GM20431 (cell line): ENCODE measurements around the gene ISG20.

Source experiments
- in situ Hi-C: fragments of 300-500 bp; cut with MseI, MboI; formaldehyde crosslinking; loops from one replicate; pipeline ENCODE4 v1.15.0; 2020; ENCODE audit warnings: low sequenced_read_pairs; ENCODE audit not compliant: unreplicated experiment

The ISG20 gene

DNA sequence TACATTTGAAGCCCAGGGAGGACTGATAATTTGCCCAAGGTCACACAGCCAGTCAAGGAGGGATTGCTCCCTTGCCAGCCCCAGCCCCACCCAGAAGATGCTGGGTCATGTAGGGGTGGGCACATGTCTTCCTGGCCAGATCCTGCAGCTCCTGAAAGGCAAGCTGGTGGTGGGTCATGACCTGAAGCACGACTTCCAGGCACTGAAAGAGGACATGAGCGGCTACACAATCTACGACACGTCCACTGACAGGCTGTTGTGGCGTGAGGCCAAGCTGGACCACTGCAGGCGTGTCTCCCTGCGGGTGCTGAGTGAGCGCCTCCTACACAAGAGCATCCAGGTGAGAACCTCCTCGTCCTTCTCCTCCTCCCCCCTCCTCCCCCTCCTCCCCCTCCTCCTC is 13.2 kb downstream of the ISG20 start:
- in situ Hi-C loops = no loop called here

DNA sequence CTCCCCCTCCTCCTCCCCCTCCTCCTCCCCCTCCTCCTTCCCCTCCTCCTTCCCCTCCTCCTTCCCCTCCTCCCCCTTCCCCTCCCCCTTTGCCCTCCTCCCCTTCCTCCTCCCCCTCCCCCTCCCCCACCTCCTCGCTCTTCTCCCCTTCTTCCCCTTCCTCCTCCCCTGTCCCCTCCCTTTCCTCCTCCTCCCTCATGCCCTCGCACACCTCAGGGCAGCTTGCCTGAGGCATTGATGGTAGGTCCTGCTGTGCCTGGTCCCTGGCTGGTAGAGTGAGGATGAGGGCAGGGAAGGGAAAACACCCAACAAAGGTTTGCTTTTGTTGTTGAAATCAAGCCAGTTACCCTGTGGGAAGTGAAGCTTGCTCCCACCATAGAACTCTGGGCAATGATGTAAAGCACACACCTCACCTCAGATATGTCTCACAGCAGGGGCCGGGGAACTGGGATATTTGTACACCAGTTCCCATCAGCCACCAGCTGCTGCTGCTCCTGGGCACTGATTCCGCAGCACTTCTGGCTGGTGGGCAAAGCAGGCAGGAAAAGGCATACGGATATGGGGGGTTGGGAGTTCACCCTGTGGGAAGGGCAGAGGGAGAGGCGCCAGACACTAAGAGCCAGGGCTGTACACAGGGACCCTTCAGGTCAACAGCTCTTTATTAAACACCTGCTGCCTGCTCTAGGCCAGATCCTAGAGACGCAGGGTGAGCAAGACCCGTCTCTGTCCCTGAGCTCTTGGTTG is 13.8 kb downstream of the ISG20 start:
- in situ Hi-C loops = no loop called here

DNA sequence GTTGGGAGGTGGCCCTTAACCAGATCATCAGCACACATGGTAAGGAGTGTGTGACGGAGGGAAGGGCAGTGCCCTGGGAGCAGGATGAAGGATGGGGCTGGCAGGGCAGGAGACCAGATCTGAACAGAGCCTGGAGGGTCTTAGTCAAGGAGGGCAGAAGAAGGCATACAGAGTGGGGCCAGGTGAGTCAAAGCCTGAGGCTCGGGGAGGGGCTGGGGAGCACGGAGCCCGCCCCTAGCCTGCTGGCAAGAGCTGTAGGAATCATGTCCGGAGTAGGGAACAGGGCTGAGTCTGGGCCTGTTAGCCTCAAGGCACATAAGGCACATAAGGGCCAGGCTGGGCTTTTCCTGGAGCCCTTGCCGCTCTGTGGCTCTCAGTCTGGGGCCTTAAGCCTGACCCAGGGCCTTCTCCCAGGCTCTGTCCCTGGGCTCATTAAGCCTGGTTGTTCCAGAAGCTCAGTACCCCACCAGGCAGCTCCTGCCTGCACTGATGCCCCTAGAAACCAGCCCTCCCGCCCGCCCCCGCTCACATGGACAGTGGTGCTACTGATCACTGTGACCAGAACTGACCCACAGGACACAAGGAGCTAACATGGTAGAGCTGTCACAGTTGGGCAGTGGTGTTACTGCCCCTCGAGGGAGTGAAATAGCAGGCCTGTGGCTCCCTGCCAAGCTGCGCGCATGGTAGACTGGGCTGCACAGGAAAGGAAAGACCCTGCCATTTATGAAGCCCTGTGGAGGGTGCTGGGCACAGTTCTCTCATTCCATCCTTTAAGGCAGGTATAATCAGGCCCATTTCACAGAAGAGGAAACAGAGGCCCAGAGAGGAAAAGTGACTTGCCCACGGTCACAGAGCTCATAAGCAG is 14.6 kb downstream of the ISG20 start:
- in situ Hi-C loops = no loop called here

DNA sequence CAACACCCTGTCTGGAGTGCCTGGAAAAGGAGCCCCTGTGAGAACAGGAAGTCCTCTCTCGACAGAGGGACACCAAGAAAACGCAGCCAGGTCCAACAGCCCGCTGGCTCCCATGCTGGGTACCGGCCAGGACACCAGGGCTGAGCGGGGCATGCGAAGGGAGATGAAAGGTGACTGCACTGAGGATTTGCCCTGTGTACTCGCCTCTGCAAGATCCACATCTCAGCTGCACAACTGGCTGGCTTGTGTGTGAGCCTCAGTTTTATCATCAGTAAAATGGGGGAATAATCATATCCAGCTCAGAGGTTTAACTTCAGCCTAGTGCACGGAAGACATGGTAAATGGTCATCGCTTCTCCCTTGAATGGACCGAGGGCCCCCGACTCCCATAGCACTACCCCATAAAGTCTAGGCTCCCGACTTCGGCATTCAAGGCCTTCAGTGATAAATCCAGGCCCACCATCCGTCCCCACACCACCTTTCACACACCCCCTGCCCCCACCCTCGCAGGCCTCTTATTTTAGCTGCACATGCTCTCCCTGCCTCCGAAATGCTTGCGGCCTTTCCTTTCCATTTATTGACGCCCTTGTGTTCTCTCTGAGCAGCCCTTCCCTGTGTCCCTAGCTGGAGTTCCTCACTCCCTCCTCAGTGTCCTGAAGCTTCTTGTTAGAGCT is 15.8 kb downstream of the ISG20 start:
- in situ Hi-C loops = no loop called here

DNA sequence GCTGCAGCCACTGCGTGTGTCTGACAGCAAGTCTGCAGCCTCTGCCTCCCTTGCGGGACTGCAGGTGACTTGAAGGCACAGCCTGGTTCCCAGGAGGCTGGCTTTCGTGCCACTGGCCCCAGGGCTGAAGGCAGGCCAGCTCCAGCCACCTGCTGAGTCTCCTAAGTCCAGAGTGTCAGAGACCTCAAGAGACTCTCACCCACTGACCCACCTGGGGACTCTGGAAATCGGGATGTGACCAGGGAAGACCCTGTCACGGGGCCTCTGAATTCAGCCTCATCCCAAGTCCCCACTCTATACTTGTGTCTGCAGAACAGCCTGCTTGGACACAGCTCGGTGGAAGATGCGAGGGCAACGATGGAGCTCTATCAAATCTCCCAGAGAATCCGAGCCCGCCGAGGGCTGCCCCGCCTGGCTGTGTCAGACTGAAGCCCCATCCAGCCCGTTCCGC is 16.3 kb downstream of the ISG20 start:
- in situ Hi-C loops = no loop called here

DNA sequence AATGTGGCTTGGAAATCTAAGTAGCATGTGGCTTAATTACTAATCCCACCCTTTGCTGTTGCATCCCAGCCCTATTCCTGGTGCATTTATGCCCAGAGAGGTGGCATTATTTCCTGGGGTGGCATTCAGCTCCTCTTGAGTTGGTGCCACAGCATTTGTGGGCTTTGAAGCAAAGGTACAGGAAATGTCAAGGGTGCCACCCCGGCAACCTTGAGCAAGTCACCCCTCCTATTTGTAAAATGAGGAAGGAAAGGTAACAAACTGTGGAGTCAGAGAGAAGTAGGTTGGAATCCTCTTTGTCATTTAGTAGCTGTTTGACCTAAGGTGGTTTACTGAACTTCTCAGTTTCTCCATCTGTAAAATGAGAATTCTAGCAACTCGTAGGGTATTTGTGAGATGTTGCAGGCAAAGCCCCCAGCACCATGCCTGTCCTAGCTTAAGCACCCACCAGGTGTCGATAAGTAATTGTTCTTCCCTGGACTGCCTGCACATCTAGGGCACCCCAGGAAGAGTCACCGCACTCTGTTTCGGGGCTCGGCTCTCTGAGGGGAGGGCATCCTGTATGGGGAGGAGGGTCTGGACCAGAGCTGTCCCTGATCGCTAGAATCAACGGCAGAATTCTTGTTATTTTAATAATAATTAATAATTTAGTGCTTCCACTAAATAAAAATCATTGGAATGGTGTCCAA is 17.1 kb downstream of the ISG20 start:
- in situ Hi-C loops = no loop called here

DNA sequence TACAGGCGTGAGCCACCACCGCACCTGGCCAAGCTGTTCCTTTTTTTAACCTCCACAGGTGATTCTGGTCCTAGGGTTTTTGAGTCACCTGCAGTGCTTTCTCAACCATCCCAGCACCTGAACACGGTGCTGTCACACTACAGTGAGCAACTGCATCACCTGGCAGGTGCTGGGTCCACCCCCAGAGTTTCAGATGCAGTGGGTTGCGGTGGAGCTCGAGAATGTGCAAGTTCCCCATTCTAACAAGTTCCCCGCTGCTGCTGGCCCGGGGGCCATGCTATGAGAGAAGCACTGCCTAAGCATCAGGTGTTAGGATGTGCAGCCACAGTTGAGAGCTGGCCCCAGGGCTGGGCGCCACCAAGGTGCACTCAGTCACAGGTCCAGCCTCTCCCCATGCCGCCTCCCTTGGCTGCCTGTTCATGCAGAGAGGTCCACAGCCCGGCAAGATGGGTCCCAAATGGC is 18.0 kb downstream of the ISG20 start:
- in situ Hi-C loops = no loop called here

DNA sequence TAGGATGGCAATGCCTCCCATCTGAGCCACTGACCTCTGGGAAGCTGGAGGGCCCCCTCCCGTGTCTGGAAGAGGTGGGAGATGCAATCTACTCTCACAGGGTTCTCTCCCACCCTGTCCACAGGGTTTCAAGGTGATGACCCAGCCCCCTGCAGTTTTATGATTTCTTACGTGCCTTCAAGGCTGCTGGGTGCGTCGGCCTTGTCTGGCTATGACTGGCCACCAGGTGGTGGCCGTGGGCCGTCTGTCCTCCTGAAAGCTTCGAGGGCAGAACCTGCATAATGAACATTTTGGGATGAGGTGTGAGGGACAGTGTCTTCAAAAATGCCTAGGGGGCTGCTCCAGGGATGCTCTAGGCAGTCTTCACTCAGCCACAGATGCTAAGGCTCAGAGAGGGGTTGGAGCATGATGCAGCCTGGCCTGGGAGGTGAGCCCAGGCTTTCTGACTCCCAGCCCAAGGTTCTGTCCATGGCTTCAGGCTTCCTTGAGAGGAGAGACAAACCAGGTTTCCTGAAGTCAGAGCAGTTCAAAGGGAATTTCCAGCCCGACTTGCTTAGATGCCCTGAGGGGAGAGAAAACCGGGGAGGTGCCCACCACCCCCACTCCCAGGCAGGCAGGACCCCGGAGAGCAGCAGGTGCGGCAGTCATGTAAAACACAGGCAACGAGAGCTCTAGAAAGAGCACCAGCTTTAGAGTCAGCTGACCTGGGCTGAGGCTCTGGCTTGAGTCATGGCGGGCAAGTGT is 18.7 kb downstream of the ISG20 start:
- in situ Hi-C loops = no loop called here

DNA sequence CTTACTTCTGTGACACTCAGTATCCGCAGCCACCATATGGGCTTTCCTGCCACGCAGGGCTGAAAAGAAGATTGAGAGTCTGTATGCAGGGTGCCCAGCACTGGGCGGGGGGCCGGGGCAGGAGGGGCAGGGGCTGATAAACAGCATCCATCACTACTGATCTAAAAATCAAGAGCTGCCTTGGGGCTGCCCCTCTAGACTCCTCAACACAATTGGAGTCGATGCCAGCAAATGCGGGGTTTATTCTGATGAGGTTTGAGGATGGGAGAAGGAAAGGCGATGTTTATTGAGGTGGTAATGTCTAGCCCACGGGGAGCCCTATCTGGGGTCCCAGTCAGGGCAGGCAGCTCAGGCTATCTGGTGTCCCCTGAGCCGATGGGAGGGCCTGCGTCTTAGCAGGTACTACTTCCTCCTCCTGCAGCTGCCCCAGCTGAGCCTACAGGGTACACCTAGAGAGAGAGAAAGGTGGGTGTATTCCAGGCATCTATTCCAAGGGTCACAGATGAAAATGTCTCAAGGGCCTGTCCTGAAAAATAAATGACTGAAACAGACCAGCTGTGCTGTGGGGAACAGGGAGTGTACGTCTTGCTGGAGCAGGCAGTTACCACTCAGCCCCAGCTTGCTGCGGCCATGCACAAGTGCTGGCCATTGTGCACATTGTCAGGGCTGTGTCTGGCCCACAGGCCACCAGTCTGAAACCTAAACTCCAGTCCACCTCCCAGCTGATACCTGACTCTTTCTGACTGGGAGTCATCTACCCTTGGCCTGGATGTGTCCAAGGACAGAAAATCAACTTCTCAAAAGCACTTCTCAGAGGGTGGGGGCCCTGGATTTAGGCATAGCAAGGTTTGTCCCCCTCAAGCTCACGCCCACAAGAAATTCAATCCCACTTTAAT is 19.5 kb downstream of the ISG20 start:
- in situ Hi-C loops = no loop called here

DNA sequence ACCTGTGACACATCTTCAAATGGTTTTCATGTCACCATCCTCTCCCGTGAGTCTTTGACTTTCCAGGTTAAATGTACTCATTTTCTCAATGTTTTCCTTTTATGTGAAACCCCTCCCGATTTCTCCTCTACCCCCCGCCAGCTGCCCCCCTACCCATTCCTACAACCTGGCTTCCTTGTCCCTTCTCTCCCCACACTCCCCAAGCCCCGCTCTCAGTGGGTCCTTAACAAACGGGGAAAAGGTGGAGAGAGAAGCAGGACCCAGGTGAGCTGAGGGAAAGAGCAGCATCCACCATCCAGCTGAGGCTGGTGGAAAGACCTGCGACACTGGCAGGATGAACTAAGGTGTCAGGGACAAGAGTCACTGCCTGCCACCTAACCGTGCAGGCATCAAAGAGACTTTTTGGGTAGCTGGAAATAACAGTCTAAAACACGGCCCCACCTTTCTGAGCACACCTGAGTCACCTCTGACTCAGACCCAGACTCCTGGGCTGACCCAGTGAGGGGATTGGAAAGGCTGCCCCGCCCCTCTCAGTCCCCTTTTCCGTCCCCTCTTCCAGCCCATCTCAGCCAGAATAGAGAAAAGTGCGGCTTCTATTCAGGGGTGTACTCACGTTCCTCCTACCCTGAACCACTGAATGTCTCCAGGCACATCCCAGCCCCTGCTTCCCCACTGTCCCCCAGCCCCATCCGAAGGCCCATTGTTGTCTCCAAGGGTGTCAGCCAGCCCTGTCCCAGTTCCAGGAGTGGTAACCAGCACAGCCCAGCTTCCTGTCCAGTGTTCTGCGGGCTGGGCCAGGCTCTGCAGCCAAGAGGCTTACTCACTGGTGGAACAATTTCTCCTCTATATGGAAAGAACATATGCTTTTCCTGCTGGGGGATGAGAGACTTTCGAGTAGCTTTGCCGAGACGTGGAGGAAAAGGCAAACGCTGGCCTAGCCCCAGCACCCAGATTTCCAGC is 20.4 kb downstream of the ISG20 start:
- in situ Hi-C loops = no loop called here

DNA sequence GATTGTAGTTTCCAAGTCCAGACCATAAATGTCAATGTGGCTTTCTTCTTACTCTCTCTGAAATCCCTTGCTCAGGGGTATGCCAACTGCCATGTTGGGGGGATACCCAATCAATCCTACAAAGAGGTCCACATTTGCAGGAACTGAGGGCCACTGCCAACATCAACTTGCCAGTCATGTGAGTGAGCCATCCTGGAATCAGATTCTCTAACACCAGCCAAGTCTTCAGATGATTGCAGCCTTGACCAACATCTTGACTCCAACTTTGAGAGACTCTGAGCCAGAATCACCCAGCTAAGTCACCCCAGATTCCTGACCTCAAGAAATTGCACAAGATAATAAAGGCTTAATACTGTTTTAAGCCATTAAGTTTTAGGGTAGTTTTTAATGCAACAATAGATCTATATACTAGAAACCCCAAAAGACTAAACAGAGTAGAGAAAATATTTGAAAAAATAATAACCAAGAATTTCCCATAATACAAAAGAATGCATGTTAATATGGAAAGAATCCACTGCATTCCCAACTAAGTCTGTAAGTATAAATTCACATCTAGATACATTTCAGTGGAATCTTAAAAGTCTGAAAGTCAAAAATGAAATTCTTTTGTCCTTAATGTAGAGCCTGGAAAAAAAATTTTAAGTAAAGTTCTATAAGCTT is 22.4 kb downstream of the ISG20 start:
- in situ Hi-C loops = no loop called here

DNA sequence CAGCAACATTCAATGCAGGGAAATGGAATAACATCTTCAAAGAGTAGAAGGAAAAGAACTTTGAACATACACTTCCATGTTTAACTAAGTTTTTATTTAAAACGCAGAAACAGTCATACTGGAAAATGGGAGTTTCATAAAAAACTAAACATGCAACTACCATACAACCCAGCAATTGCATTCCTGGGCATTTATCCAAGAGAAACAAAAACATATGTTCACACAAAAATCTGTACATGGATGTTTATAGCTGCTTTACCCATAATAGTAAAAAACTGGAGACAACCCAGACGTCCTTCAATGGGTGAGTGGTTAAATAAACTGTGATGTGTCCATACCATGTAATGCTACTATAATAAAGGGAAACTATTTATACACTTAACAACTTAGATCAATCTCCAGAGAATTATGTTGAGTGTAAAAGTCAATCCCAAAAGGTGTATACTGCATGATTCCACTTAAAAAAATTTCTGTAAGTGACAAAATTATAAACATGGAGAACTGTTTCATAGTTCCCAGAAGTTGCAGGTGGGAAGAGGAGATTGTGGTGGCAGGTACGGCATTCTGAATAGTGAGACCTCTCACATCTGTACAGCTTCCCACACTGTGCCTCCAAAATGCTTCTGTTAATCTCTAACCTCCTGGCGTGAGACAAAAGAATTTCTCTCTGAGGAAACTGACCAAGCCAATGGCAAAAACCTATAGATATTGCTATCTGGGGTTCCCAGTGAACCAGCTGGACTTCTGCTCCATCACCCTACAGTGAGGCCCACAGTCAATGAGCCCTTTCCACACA is 23.1 kb downstream of the ISG20 start:
- in situ Hi-C loops = no loop called here

DNA sequence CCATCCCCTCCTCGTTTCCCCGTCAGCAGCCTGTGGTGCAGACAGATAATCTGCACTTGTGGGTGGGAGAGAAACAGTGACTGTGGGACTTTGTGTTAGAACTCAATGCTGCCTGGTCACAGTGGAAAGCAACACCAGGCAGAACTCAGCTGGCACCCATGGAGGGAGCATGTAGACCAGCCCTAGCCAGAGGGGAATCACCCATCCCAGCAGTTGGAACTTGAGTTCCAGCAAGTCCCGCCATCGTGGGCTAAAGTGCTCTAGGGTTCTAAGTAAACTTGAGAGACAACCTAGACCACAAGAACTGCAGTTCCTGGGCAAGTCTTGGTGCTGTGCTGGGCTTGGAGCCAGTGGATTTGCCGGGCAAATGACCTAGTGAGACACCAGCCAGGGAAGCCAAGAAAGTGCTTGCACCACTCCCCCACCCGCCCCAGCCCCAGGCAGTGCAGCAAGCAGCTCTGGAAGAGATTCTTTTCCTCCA is 24.4 kb downstream of the ISG20 start:
- in situ Hi-C loops = no loop called here

DNA sequence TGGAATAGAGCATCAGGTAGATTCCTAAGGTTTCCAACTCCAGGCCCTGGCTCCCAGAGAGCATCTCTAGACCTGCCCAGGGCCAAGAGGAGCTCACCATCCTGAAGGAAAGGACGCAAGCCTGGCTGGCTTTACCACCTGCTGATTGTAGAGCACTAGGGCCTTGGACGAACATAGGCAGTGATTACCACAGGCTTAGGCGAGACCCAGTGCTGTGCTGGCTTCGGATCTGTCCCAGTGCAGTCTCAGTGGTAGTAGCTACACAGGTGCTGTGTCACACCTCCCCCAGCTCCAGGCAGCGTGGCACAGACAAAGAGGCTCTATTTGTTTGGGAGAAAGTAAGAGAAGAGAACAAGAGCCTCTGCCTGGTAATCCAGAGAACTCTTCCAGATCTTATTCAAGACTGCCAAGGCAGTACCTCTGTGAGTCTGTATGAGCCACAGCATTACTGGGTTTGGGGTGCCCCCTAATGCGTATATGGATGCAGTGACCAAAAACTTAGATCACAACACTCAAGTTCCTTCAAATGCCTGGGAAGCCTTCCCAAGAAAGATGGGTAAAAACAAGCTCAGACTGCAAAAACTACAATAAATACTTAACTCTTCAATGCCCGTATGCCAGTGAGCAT is 25.4 kb downstream of the ISG20 start:
- in situ Hi-C loops = no loop called here

DNA sequence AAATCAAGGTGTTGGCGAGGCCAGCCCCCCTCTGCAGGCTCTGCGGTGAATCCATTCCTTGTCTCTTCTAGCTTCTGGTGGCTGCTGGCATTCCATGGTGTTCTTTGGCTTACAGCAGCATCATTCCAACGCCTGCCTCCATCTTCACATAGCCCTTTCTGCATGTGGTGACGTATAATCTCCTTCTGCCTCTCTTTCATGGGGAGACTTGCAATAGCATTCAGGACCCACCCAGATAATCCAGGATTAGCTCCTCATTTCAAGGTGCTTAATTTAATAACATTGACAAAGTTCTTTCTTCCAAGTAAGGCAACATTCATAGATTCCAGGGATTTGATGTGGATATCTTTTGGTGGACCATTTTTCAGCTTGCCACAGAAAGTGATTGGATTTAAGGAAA is 35.8 kb downstream of the ISG20 start:
- in situ Hi-C loops = no loop called here

DNA sequence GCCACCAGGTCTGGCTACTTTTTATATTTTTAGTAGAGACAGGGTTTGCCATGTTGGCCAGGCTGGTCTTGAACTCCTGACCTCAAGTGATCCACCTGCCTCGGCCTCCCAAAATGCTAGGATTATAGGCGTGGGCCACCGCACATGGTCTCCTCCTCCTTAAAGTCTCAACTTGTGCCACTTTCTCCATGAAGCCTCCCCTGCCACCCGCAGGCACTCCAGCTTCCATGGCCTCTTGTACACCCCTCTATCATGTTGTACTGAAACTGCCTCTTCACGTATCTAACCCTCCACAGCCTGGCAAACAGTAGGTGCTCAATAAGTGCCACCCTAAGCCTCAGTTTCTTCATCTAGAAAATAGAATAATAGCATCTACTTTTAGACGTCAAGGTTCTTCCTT is 39.9 kb downstream of the ISG20 start:
- in situ Hi-C loops = no loop called here
